Heart left ventricle (tissue), 16 donors: ENCODE results near the gene EMD. TPM values are rescaled to one million over a fixed set of nuclear protein-coding genes. Genes with fewer than 3 reads are reported as not detected.

Source experiments
- ATAC-seq, 4 donors: fragments of 200-7000 bp; cut with Tn5 transposase; one replicate each; pipeline ENCODE4 v1.9.1; 2020 to 2022; ENCODE audit warnings: moderate library complexity in 4 of 4, mild to moderate bottlenecking in 3 of 4, moderate number of reproducible peaks in 1 of 4
- DNase-seq, 5 donors: peaks; one replicate each; pipeline ENCODE4 v3.0.0-alpha.2; 2020
- H3K27ac ChIP-seq, 12 donors: fragments of 200-600 bp; sonication (generic) in 4 of 12; one replicate each; pipeline versions ENCODE4 v1.5.0 to v1.8.0; 2016 to 2022; ENCODE audit warnings: mild to moderate bottlenecking in 2 of 12
- H3K27me3 ChIP-seq, 9 donors: fragments of 200-600 bp; sonication (generic) in 2 of 9; one replicate each; pipeline versions ENCODE4 v1.5.1 to v1.8.0; 2016 to 2022; ENCODE audit warnings: mild to moderate bottlenecking in 3 of 9
- H3K36me3 ChIP-seq, 9 donors: fragments of 200-600 bp; sonication (generic) in 2 of 9; one replicate each; pipeline versions ENCODE4 v1.5.0 to v1.8.0; 2018 to 2022; ENCODE audit warnings: mild to moderate bottlenecking in 2 of 9
- H3K4me1 ChIP-seq, 12 donors: fragments of 200-600 bp; sonication (generic) in 4 of 12; one replicate each; pipeline versions ENCODE4 v1.5.0 to v1.8.0; 2016 to 2022; ENCODE audit warnings: mild to moderate bottlenecking in 3 of 12
- H3K4me3 ChIP-seq, 12 donors: fragments of 200-600 bp; sonication (generic) in 4 of 12; one replicate each; pipeline versions ENCODE4 v1.5.0 to v1.8.0; 2017 to 2022; ENCODE audit warnings: mild to moderate bottlenecking in 9 of 12, moderate library complexity in 4 of 12
- H3K9me3 ChIP-seq, 12 donors: fragments of 200-600 bp; sonication (generic) in 4 of 12; one replicate each; pipeline versions ENCODE4 v1.5.0 to v1.8.0; 2016 to 2022; ENCODE audit warnings: mild to moderate bottlenecking in 1 of 12
- CTCF ChIP-seq, 12 donors: fragments of 200-600 bp; sonication (generic) in 4 of 12; IDR thresholded peaks; one replicate each; pipeline versions ENCODE4 v1.5.0 to v1.8.0; 2018 to 2022; ENCODE audit warnings: antibody characterized with exemption in 12 of 12, mild to moderate bottlenecking in 5 of 12
- POLR2A ChIP-seq, 2 donors: fragments of 450-650 bp; IDR thresholded peaks; one replicate each; pipeline ENCODE4 v1.6.1; 2017; ENCODE audit warnings: antibody characterized with exemption in 2 of 2, mild to moderate bottlenecking in 2 of 2, moderate library complexity in 2 of 2
- WGBS, 4 donors: extraction: QIAGEN DNeasy Blood & Tissue Kit in 2 of 4; methylation state at CpG; one replicate each; pipeline versions ENCODE4 v1.1.5 to v1.1.7; 2013 to 2018; 5-methylcytosine and 5-hydroxymethylcytosine counted together
- intact Hi-C, 10 donors: fragments of 100-400 bp; cut with DNase I; formaldehyde crosslinking; loops; one replicate each; pipeline versions ENCODE4 v1.11.1 to v1.14.2; 2022
- polyA plus RNA-seq, 2 donors: library from polyadenylated mRNA; stranded (reverse); fragments of 200-250 nt; gene quantifications; one replicate each; pipeline ENCODE4 v1.2.3, GENCODE V29; 2013
- total RNA-seq, 9 donors: library from RNA; depleted of rRNA in 2 of 9; stranded (reverse); fragments of >200 nt in 2 of 9; fragmentation: NEBNext Ultra II Directional in 3 of 9; extraction: Animal tissue kit (Norgen Biotek cat#: 25700) in 3 of 9; gene quantifications; one replicate each; pipeline versions ENCODE4 v1.1.0 to v1.2.4, GENCODE V29; 2016 to 2023
- donor health status: ischemic (EF 13 %, LVEDD 7.1; RV severe dilation, severe dysfunction).
- donor health status: healthy with polysubstance abuse.
- donor health status: DM: no; HTN: yes; CAD: no.
- donor health status: DM: no; HTN: no; CAD: no.
- donor health status: ischemic (EF 25% LVEDD 6.9; RV normal size, moderate dysfunction).
- donor health status: ischemic (EF 25% LVEDD 5.7; RV mildly dilated, moderate dysfunction).
- donor health status: healthy.
- donor health status: DM: yes; HTN: yes; CAD: no.
- donor health status: ischemic (EF 35%, LVEDD 5.7; RV mildly dilated, moderate dysfunction).
- donor health status: nonischemic (EF 11% LVEDD 7.7; RV severe dilation, severe dysfunction).
- donor health status: DM: yes; HTN: yes; CAD: no.
- donor health status: PGD.
- donor health status: ischemic (EF 29% LVEDD 5.4; RV normal size, mild dysfunction).
- donor health status: nonischemic (EF 23%, LVEDD 6.1; RV moderate dilation, normal function).

The EMD gene
- total and polyA plus RNA-seq, 11 donors = 37.6 to 152 (median 53.8) TPM

GRCh38 chrX:154401045-154401799, 22.1 kb downstream of the EMD start:
- no peak for ATAC-seq
- Histone ChIP-seq H3K9me3 (no peaks in the 10 kb centered on the region), H3K27me3 (no peaks in the 10 kb centered on the region), H3K4me3 (no peak overlapping the region), H3K36me3 (peaks cover 0 to 31% (median 24%) of the 10 kb centered on the region in 9 donors), H3K4me1 (peaks cover 0 to 16% (median 10%) of the 10 kb centered on the region in 12 donors), H3K27ac (no peak overlapping the region)
- 56 to 61% (median 57%) methylated on average over 5 to 6 of the region's 6 CpGs for WGBS, 4 donors
- intact Hi-C loops = loop anchor here in 1 of 10 donors (5.0 kb wide), 1 partner anchor 36 kb away; the partner anchor contains the start of gene GDI1
- no peak for TF ChIP-seq CTCF (IDR thresholded peaks at IDR 0.05)
- TF ChIP-seq POLR2A (IDR thresholded peaks at IDR 0.05) = no peak
- peak in 1 of 5 donors; percentile 18 for DNase-seq

- intact Hi-C loops = loop anchor here in 1 of 10 donors (5.0 kb wide), 1 partner anchor 35 kb away; the partner anchor contains the start of gene GDI1
- Histone ChIP-seq H3K4me1 (peaks cover 0 to 16% (median 9%) of the 10 kb centered on the region in 12 donors), H3K9me3 (no peaks in the 10 kb centered on the region), H3K27ac (no peak overlapping the region), H3K27me3 (no peaks in the 10 kb centered on the region), H3K36me3 (peaks cover 0 to 31% (median 24%) of the 10 kb centered on the region in 9 donors), H3K4me3 (no peak overlapping the region)
- TF ChIP-seq CTCF (IDR thresholded peaks at IDR 0.05) (no peak), POLR2A (IDR thresholded peaks at IDR 0.05) (no peak)
- WGBS, 4 donors = 51 to 65% (median 59%) methylated on average over 6 of the region's 6 CpGs
- ATAC-seq (no peak), DNase-seq (no peak)
Measured at GRCh38 chrX:154401918-154402621, 23.0 kb downstream of the EMD start.

- no peak for ATAC-seq
- no peak overlapping the region for H3K4me3 ChIP-seq
- intact Hi-C loops = loop anchor here in 1 of 10 donors (5.0 kb wide), 1 partner anchor 35 kb away; the partner anchor contains the start of gene GDI1
- no peaks in the 10 kb centered on the region for H3K9me3 ChIP-seq
- peak in 1 of 5 donors; percentile 14 for DNase-seq
- H3K27ac ChIP-seq = no peak overlapping the region
- WGBS, 4 donors = 78 to 84% (median 83%) methylated on average over 16 to 19 of the region's 19 CpGs
- peaks cover 0 to 16% (median 9%) of the 10 kb centered on the region in 12 donors for H3K4me1 ChIP-seq
- no peaks in the 10 kb centered on the region for H3K27me3 ChIP-seq
- peaks cover 0 to 31% (median 24%) of the 10 kb centered on the region in 9 donors for H3K36me3 ChIP-seq
- no peak for TF ChIP-seq POLR2A (IDR thresholded peaks at IDR 0.05)
- TF ChIP-seq CTCF (IDR thresholded peaks at IDR 0.05) = no peak
Measured at GRCh38 chrX:154402622-154403127, 23.6 kb downstream of the EMD start.

GRCh38 chrX:154403192-154403591, 24.1 kb downstream of the EMD start:
- H3K27me3 ChIP-seq = no peaks in the 10 kb centered on the region
- no peak for DNase-seq
- H3K36me3 ChIP-seq = peaks cover 0 to 31% (median 24%) of the 10 kb centered on the region in 9 donors
- no peak overlapping the region for H3K4me3 ChIP-seq
- ATAC-seq = no peak
- intact Hi-C loops = loop anchor here in 1 of 10 donors (5.0 kb wide), 1 partner anchor 34 kb away; the partner anchor contains the start of gene GDI1
- 85 to 91% (median 88%) methylated on average over 7 to 10 of the region's 10 CpGs for WGBS, 4 donors
- H3K27ac ChIP-seq = no peak overlapping the region
- H3K9me3 ChIP-seq = no peaks in the 10 kb centered on the region
- no peak for TF ChIP-seq CTCF (IDR thresholded peaks at IDR 0.05)
- no peak for TF ChIP-seq POLR2A (IDR thresholded peaks at IDR 0.05)
- peaks cover 0 to 16% (median 9%) of the 10 kb centered on the region in 12 donors for H3K4me1 ChIP-seq
